MM.1S (cell line): Measurements from ENCODE around the gene UBE2L6.

Experiments used
- CTCF ChIP-seq: fragments of 300-600 bp; sonication (generic); IDR thresholded peaks from 2 replicates; pipeline ENCODE4 v1.5.1; 2016; ENCODE audit warnings: antibody characterized with exemption, low read length, mixed read lengths
- EZH2 ChIP-seq: fragments of 300-600 bp; sonication (generic); optimal IDR thresholded peaks from 2 replicates; pipeline ENCODE3; 2017; ENCODE audit warnings: low read depth, mild to moderate bottlenecking, antibody characterized with exemption, low read length, mixed read lengths
- EZH2phosphoT487 ChIP-seq: fragments of 300-600 bp; sonication (generic); IDR thresholded peaks from 2 replicates; pipeline ENCODE4 v1.6.1; 2018; ENCODE audit warnings: antibody characterized with exemption, low read length

GRCh38 chr11:57546869-57547475, 20.5 kb downstream of the UBE2L6 start:
- TF ChIP-seq CTCF: peak; percentile 12; the same call in 1 of the 2 replicates
- no peak for TF ChIP-seq EZH2
- no peak for TF ChIP-seq EZH2phosphoT487
